ENCODE results near the gene PCTP. TPM values are rescaled to one million over a fixed set of nuclear protein-coding genes. Genes with fewer than 3 reads are reported as not detected.

PCTP gene
- total RNA-seq, 1 experiment from 2014 or later: 17.3 TPM

DNA sequence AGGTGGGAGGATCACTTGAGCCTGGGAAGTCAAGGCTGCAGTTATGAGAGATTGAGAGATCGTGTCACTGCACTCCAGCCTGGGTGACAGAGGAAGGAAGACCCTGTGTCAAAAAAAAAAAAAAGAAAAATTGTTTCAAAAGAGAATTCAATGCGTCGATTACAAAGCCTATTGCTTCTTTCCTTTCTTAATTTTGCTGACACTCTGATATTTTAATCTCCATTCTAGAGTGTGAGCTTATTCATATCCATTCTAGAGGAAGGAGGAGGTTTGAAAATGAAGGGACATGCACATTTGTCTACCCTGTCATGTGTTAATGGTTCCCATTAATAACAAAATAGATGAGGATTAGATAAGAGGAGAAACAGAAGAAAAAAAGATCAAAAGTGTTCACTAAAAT, 63.1 kb downstream of the PCTP start:
- BruUV-seq (replicated peaks): no TSS peak
- CTCF ChIA-PET: no interaction called here

DNA sequence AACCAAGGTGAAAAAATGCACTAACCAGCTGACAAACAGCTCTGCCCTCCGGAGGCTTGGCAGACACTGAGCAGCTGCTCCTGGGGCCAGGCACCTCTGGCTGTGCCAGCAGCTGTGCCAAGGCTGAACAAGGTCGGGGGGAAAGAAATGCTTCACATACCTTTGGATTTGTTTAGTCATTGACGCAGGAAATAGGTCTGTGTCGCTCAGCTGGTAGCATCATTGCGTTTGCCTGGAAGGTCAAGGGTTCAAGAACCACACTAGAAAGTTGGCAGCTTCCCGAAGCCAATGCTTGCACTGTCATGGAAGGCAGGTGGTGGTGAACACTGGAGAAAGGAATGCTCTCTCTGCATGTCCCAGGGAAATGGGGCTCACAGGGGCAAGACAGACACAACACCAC, 63.5 kb downstream of the PCTP start:
- H3K27ac ChIP-seq: no peak overlapping the region
- no peaks in the 10 kb centered on the region for H3F3A ChIP-seq (ENCODE audit: insufficient read depth, low read depth)
- no peak for TF ChIP-seq CTCF (conservative IDR thresholded peaks at IDR 0.05)
- TF ChIP-seq EZH2 (IDR thresholded peaks at IDR 0.05; ENCODE audit: low read depth): no peak
- H2AFZ ChIP-seq: no peak overlapping the region
- H3K4me2 ChIP-seq: no peak overlapping the region
- H3K9me2 ChIP-seq (ENCODE audit: insufficient read depth): no peaks in the 10 kb centered on the region
- no TSS peak for BruUV-seq (replicated peaks)
- H3K79me2 ChIP-seq (ENCODE audit: low read depth): no peaks in the 10 kb centered on the region
- H4K20me1 ChIP-seq (ENCODE audit: insufficient read depth): no peaks in the 10 kb centered on the region
- POLR2A ChIA-PET (ENCODE audit: unreplicated experiment): no interaction called here
- intact Hi-C loops (cut with micrococcal nuclease; ENCODE audit: unreplicated experiment): no loop called here
- no peaks in the 10 kb centered on the region for H3K36me3 ChIP-seq (ENCODE audit: low read depth)
- H3K9me3 ChIP-seq (ENCODE audit: insufficient read depth, low read depth): no peaks in the 10 kb centered on the region
- CTCF ChIA-PET: no interaction called here
- H3K27me3 ChIP-seq (ENCODE audit: insufficient read depth, low read depth): peaks cover 68% of the 10 kb centered on the region
- DNase-seq: no peak
- no peaks in the 10 kb centered on the region for H3K4me1 ChIP-seq (replicated peaks; ENCODE audit: insufficient read depth)
- no peak overlapping the region for H3K4me3 ChIP-seq

More for the DNA sequence above, 63.1 kb downstream of the PCTP start:
- H3K36me3 ChIP-seq (ENCODE audit: low read depth): no peaks in the 10 kb centered on the region
- H3K9me3 ChIP-seq (ENCODE audit: insufficient read depth, low read depth): no peaks in the 10 kb centered on the region
- TF ChIP-seq CTCF (conservative IDR thresholded peaks at IDR 0.05) (no peak), EZH2 (IDR thresholded peaks at IDR 0.05; ENCODE audit: low read depth) (no peak)
- no peak for DNase-seq
- no peak overlapping the region for H3K4me3 ChIP-seq
- POLR2A ChIA-PET (ENCODE audit: unreplicated experiment): no interaction called here
- no peaks in the 10 kb centered on the region for H3K4me1 ChIP-seq (replicated peaks; ENCODE audit: insufficient read depth)
- H3F3A ChIP-seq (ENCODE audit: insufficient read depth, low read depth): no peaks in the 10 kb centered on the region
- no peaks in the 10 kb centered on the region for H3K79me2 ChIP-seq (ENCODE audit: low read depth)
- intact Hi-C loops (cut with micrococcal nuclease; ENCODE audit: unreplicated experiment): no loop called here
- H4K20me1 ChIP-seq (ENCODE audit: insufficient read depth): no peaks in the 10 kb centered on the region
- H3K4me2 ChIP-seq: no peak overlapping the region
- H2AFZ ChIP-seq: no peak overlapping the region
- no peaks in the 10 kb centered on the region for H3K9me2 ChIP-seq (ENCODE audit: insufficient read depth)
- peaks cover 68% of the 10 kb centered on the region for H3K27me3 ChIP-seq (ENCODE audit: insufficient read depth, low read depth)
- no peak overlapping the region for H3K27ac ChIP-seq

GRCh38 chr17:55816532-55817396, 65.9 kb downstream of the PCTP start:
- no peak overlapping the region for H3K27ac ChIP-seq
- BruUV-seq (replicated peaks): no TSS peak
- H3K9me2 ChIP-seq (ENCODE audit: insufficient read depth): no peaks in the 10 kb centered on the region
- H2AFZ ChIP-seq: no peak overlapping the region
- intact Hi-C loops (cut with micrococcal nuclease; ENCODE audit: unreplicated experiment): no loop called here
- H3K4me3 ChIP-seq: no peak overlapping the region
- H3K9me3 ChIP-seq (ENCODE audit: insufficient read depth, low read depth): no peaks in the 10 kb centered on the region
- CTCF ChIA-PET: interaction anchor here (0.6 kb wide), 1 partner anchor 964 kb away, joined by 3 read pairs; no protein-coding TSS in a partner anchor
- no peaks in the 10 kb centered on the region for H3K4me1 ChIP-seq (replicated peaks; ENCODE audit: insufficient read depth)
- TF ChIP-seq EZH2 (IDR thresholded peaks at IDR 0.05; ENCODE audit: low read depth) (no peak), CTCF (conservative IDR thresholded peaks at IDR 0.05) (no peak)
- peaks cover 51% of the 10 kb centered on the region for H3K27me3 ChIP-seq (ENCODE audit: insufficient read depth, low read depth)
- no peaks in the 10 kb centered on the region for H3K79me2 ChIP-seq (ENCODE audit: low read depth)
- no peak for DNase-seq
- H3F3A ChIP-seq (ENCODE audit: insufficient read depth, low read depth): no peaks in the 10 kb centered on the region
- H4K20me1 ChIP-seq (ENCODE audit: insufficient read depth): no peaks in the 10 kb centered on the region
- no peaks in the 10 kb centered on the region for H3K36me3 ChIP-seq (ENCODE audit: low read depth)
- POLR2A ChIA-PET (ENCODE audit: unreplicated experiment): interaction anchor here (0.6 kb wide), 1 partner anchor 49 kb away, joined by 11 read pairs; no protein-coding TSS in a partner anchor
- no peak overlapping the region for H3K4me2 ChIP-seq

Data from PC-9 (cell line).